HepG2 (cell line): Measurements from ENCODE around the gene ANXA6.

Source experiments
- MAZ ChIP-seq, 2 experiments: sonication (generic) in 1 of 2; formaldehyde crosslinking in 1 of 2; IDR thresholded peaks; 2 replicates each; pipeline versions ENCODE4 v1.5.0 to v1.6.1; 2012 to 2020; ENCODE audit warnings: low read depth in 2 of 2, mild to moderate bottlenecking in 2 of 2, borderline replicate concordance in 1 of 2, improper control_type of control experiment in 1 of 2, low read length in 1 of 2, missing genetic modification reagents in 1 of 2, moderate library complexity in 1 of 2
- POLR2A ChIP-seq, 2 experiments: IDR thresholded peaks; 2 replicates each; pipeline ENCODE4 v1.6.1; 2011; ENCODE audit warnings: low read depth in 2 of 2, low read length in 2 of 2, mild to moderate bottlenecking in 1 of 2, moderate library complexity in 1 of 2; ENCODE audit not compliant: insufficient read depth in 1 of 2
- RXRA ChIP-seq: sonication (generic); formaldehyde crosslinking; IDR thresholded peaks from 2 replicates; pipeline ENCODE4 v1.5.1; 2020; ENCODE audit warnings: missing genetic modification reagents
- TCF7L2 ChIP-seq: IDR thresholded peaks from 2 replicates; pipeline ENCODE4 v1.6.1; 2011; ENCODE audit warnings: mild to moderate bottlenecking, low read depth, low read length, moderate library complexity
- ZNF792 ChIP-seq: IDR thresholded peaks from 2 replicates; pipeline ENCODE4 v1.6.1; 2016
- TF ChIP-seq, protein P1 (sequence below): sonication (generic); formaldehyde crosslinking; IDR thresholded peaks from 2 replicates; pipeline ENCODE4 v1.4.0; 2020; ENCODE audit warnings: missing genetic modification reagents

DNA sequence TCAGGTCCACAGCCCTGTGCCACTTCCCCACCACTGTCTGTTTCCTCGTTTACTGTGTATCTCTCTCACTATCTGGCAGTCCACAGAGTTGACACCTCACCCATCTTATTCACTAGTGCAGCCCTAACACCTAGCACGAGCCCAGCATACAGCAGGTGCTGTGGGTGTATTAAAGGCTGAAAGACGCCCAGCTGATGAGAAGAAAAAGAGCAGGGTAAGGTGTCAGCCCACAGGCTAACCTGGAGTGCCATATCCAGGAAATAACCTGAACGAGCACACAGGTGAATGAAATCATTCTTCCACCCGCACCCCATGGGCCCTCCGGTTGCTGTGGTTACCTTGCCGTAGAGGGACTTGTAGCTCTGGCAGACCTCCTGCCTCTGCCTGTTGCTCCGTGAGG is 18.6 kb downstream of the ANXA6 start:
- TF ChIP-seq MAZ (IDR thresholded peaks at IDR 0.05; ENCODE audit: borderline replicate concordance, low read depth, low read length) (no peak), MAZ (CRISPR knock-in tag; IDR thresholded peaks at IDR 0.05; ENCODE audit: low read depth) (no peak), RXRA (CRISPR knock-in tag) (no peak), TCF7L2 (no peak), ZNF792 (CRISPR knock-in tag) (no peak), POLR2A (IDR thresholded peaks at IDR 0.05; ENCODE audit: insufficient read depth in 1 of 2, low read depth in 2 of 2, low read length in 2 of 2) (no peak)
- TF ChIP-seq, protein P1, sequence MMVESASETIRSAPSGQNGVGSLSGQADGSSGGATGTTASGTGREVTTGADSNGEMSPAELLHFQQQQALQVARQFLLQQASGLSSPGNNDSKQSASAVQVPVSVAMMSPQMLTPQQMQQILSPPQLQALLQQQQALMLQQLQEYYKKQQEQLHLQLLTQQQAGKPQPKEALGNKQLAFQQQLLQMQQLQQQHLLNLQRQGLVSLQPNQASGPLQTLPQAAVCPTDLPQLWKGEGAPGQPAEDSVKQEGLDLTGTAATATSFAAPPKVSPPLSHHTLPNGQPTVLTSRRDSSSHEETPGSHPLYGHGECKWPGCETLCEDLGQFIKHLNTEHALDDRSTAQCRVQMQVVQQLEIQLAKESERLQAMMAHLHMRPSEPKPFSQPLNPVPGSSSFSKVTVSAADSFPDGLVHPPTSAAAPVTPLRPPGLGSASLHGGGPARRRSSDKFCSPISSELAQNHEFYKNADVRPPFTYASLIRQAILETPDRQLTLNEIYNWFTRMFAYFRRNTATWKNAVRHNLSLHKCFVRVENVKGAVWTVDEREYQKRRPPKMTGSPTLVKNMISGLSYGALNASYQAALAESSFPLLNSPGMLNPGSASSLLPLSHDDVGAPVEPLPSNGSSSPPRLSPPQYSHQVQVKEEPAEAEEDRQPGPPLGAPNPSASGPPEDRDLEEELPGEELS (CRISPR knock-in tag), result no peak
